ENCODE data around the gene ACOT9.
A peak's percentile ranks its signal among the peaks of the same experiment; 100 is the strongest.
"Not testable (repeated sequence)": the region's sequence is repeated elsewhere in the genome, so short reads cannot be mapped to it uniquely, and the experiment has no call there.

ACOT9 gene

DNA sequence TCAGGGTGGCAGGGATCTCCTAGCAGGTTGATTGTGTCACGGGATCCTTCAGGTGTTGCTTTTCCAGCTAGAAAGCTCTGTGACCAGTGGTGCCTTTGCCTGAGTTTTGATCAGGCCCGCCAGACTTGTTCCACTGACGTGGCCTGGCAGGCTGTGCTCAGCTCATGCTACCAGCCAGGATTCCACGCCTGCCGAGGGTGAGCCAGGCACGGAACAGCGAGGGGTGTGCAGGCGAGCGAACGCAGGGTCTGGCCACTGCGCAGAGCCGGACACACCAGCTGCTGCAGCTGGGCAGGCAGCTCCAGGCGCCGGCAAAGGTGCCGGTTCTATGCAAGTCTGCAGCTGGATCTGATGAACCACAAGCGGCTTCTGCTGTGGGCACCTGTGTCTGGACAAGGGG is 22.8 kb upstream of the ACOT9 start:
- DNase-seq (ENCODE audit: low spot score): no peak

DNA sequence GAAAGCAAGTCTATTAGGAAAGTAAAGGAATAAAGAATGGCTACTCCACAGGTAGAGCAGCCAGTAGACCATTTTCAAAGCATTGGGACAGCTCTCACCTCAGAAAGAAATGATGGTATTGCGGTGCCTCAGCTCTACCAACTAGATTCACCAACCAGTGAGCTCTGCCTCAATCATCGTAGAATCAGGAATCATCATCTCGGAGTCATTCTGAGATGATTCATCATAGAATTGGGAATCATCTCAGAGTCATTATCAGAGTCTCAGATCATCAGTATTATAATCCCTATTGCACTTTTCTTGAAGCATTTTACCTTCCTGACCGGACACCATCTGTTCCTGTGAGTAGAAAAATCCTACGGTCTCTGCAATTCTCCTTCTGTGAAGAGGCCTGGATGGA is 22.4 kb upstream of the ACOT9 start:
- DNase-seq (ENCODE audit: low spot score): no peak

DNA sequence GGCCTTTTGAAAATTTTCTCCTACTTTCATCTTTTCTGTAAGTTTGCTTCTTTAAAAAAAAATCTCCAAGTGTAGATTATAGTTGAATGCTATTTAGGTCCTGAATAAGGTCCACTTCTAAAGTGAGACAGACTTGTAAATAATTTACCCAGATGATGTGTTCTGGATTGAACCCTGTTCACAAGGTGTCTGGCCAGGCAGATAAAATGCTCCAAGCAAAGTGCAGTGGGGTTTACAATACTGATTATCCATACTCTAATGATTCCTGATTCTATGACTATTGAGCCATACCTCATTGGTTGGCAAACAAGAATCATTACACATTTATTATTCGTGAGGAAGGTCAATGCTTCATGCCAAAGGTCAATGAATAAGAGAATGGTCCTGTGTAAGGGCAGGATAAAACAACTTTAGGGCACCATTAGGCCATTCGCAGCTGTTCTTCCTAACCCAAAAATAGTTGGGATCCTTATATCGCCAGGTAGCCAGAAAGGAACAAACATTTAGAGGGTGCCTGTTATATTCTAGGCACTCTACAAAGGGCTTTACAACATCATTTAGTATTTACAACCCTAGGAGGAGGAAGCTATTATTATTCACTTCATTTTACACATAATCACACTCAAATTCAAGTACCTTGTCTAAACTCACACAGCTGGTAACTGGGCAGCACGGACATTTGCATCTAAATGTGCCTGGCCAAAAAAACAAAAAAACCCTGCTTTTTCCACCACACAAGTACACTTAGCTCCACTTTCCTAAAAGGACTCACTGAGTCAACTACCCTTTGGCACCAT is 21.3 kb upstream of the ACOT9 start:
- DNase-seq (ENCODE audit: low spot score): no peak

DNA sequence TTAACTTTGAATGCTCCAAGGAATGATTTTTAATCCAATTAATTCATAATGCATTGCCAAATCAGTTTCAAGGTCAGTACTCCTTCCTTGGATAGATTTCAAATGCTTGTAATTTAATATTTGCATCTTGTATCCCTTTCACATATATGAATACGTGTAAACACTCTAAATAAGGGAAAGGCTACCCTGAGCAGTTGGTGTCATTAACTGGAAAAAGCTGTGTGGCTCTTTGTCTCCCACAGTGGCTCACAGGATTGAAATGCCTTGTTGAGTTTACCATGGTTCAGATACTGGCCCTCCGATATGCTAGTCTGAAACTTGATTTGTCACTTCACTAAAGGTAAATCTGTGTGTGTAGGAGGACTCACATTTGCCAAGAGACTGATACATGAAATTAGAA is 16.7 kb upstream of the ACOT9 start:
- DNase-seq (ENCODE audit: low spot score): no peak

DNA sequence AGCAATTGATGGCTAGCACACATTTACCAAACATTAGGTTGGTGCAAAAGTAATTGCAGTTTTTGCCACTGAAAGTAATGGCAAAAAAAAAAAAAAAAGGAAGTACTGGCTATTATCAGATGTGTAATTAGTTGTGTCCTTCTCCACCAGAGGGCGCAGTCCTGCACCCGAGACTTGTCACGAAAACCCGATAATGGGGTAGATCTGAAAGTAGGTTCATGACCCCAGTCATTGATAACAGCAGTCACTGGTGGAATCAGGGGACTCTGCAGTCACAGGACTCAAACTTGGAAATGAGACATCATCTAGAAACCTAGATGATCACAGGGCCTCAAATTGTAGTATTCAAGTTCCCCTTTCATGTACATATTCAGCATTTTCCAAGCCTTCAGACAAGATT is 13.1 kb upstream of the ACOT9 start:
- DNase-seq (ENCODE audit: low spot score): peak; percentile 80

DNA sequence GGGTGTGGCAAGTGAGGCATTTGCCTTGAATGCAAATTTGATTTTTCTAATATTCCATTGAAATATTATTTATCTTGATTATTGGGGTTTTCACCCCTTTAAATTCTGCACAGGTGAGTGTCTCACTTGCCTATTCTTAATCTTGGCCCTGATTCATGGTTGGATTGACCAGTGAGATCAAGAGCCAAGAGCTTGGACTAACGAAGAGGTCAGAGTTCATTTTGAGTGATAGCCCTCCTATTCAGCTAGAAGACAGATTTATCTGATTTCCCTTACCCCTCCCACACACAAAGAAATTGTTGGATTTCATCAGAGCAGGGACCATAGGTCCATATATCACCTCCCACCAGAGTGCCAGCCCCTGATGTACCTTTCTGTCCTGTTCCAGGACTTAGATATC is 11.6 kb upstream of the ACOT9 start:
- no peak for DNase-seq (ENCODE audit: low spot score)

DNA sequence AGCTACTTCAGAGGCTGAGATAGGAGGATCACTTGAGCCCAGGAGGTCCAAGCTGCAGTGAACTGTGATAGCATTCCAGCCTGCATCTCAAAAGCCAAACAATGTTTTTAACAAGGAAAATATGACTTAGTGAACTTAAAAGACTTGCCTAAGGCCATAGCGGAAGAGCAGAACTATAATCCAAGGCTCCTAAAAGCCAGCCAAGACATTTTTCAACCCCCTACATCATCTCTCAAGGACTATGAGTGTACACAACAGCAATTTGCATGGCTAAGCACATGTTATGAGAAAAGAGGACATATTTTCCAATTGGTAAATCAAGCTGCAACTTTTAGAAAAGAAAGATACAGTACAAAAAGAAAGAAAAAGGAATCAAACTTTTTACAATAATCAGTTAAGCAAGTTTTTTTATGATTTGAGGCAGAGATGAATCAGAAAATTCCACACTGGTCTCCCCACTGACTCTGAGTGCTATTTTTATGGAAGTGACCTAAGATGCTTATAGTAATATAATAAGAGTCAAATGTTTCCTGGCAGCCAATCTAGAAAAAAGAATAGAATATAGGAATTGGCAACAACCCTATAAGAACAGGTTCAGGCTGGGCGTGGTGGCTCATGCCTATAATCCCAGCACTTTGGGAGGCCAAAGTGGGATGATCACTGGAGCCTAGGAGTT is 9.8 kb upstream of the ACOT9 start:
- DNase-seq (ENCODE audit: low spot score): no peak

DNA sequence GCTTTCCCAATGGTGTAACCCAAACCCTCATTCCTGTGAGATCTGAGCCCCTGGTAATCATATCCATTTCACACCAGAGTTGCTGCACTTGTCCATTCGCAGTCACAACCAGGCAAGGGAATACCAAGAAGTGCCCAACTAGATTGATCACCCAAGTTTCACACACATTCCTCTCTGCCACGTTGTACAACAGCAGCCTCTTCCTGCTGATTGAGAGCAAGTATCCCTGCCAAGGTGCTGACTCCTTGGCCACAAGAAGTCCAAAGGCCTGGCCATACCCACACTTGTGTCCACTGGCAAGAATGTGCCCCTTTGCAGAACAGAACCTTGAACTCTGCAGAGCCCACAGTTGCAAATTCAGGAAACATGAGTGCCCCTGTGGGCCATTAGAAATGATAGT is 6.5 kb upstream of the ACOT9 start:
- DNase-seq (ENCODE audit: low spot score): no peak

DNA sequence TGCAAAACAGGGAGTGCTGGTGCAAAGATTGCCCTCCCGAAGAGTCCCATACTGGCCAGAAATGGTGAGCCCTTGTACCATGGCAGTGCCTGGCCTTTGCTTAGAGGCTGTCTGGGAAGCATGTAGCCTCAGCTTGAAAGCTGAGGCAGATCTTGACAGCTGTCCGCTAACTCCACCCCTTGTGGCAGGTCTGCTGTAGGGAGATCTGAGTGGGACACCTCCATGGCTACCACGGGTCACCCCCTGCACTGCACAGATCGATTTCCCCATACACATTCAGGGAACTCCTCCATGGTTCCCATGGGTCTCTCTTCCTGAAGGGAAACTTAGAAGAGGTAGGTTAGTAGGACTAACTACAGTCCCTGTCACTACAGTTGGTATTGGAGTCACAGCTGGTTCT is 6.1 kb upstream of the ACOT9 start:
- DNase-seq (ENCODE audit: low spot score): no peak

DNA sequence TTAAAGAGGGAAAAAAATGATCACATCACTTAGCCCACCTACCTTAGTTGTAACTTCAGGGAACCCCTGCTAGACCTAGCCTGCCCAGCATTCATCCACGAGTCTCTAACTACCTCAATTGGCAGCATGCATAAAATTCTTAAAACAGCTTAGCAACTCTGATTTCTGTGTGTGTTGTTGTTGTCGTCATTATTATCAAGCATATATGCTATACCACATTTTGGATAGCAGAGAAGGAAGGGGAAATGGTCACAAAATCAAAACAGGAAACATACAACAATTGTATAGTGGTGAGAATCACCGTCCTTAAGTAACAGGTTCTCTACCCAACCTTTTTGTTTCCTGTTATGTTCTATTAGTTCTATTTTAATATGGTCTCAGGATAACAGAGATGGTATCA is 2.7 kb upstream of the ACOT9 start:
- DNase-seq (ENCODE audit: low spot score): no peak

DNA sequence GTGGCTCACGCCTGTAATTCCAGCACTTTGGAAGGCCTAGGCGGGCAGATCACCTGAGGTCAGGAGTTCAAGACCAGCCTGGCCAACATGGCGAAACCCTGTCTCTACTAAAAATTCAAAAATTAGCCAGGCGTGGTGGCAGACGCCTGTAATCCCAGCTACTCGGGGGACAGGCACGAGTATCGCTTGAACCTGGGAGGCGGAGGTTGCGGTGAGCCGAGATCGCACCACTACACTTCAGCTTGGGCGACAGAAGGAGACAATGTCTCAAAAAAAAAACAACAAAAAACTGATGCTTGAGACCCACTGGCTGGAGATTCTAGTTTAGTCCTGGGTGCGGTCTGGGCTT is 521 bp upstream of the ACOT9 start:
- DNase-seq (ENCODE audit: low spot score): not testable (repeated sequence)

DNA sequence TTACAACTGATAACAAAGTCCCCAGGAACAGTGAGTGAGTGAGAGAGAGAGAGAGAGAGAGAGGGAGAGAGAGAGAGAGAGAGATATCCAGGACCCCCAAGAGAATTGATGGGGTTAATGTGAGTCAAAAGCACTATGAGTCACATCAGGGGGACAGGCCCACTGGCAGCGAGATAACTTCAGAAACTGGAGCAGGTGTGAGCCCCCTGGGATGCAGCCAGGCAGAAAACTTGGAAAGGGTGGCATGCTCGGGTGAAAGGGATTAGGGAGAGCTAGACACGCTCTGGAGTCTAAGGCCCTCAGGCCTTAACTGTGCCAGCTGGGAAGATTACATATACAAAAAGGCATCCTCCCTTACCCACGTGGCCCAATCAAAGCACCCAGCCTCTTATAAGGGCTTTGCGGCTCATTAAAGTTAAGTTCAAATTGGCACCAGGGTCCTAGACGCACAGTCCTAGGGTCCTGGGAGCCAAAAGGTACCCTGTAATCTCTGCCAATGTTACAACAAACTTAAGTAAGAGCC is 841 bp downstream of the ACOT9 start:
- DNase-seq (ENCODE audit: low spot score): peak; percentile 58

DNA sequence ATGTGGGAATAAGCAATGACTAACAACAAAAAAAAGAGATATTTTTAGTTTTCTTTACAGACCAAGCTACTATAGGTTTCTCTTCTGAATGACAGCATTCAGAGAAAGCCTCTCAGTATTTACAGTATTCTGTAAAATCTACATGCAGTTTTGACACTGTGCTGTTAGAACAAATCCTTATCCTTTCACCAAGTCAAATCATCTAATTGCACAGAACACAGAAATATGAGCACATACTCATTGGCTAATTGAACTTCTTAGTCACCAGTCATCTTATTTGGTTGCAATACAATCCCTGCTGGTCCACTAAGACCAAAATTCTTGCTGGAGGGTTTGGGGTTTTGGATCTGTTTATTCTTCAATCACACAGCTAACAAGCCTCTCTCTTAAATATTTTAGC is 5.7 kb downstream of the ACOT9 start:
- DNase-seq (ENCODE audit: low spot score): no peak

DNA sequence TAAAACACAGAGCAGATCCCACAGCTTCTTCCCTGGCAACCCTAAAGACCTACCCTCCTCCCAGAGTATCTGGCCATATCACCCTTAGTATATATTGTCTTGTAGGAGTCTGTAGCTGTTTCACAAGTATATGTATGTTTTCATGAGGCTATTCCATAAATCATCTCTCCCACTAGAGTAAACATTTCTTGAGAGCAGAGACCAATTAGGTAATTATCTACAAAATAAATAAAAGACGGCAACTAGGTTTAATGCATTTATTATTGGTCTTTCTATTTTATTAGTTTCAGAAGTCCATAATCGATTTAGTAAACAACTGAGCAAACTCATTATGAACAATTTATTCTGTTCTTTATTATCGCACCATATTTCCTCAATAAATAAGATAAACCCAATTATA is 7.0 kb downstream of the ACOT9 start:
- no peak for DNase-seq (ENCODE audit: low spot score)

DNA sequence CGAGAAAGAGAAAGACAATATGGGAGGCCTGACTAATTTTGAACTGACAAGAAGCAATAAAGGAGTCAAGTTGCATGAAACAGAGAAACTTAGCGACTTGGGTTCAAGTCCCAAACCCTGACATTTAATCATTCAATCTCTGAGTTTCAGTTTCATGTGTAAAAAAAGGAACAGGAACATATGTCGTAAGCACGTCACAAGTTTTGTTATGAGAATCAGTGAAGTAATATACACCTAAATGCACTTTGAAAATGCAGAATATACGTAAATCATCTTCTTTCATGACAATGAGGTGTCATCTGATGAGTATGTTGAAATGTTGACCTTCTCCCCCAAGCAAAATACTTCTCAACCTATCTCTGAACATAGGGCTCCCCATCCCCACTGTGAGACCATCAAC is 10.4 kb downstream of the ACOT9 start:
- peak; percentile 14 for DNase-seq (ENCODE audit: low spot score)

DNA sequence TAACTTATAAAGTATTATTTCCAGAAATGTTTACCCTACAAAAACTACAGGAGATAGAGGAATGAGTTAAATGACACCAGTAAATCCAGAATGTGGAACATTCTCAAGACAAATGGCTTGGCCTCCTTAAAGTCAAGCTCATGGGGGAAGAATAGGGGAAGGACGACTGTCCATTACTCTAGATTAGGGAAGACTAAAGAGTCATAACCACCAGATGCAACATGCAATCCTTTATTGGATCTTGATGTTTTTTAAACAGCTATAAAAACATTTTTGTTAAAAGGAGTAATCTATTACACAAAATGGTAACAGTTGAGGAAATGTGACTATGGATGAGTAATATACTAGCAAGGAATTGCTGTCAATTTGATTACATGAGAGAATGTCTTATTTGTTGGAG is 11.1 kb downstream of the ACOT9 start:
- no peak for DNase-seq (ENCODE audit: low spot score)

DNA sequence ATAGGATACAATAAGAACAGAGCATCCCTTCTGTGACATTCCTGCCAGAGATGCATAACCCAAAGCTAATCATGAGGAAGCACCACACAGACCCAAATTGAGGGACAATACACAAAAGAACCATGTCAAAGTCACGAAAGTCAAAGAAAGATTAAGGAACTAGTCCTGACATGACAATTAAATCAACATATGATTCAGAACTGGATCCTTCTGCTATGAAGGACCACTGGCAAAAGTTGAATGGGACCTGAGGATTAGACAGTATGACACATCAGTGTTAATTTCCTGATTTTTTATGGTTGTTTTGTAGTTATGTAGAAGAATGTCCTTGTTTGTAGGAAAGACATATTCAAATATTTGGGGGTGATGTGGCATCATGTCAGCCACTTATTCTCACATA is 13.9 kb downstream of the ACOT9 start:
- DNase-seq (ENCODE audit: low spot score): no peak

DNA sequence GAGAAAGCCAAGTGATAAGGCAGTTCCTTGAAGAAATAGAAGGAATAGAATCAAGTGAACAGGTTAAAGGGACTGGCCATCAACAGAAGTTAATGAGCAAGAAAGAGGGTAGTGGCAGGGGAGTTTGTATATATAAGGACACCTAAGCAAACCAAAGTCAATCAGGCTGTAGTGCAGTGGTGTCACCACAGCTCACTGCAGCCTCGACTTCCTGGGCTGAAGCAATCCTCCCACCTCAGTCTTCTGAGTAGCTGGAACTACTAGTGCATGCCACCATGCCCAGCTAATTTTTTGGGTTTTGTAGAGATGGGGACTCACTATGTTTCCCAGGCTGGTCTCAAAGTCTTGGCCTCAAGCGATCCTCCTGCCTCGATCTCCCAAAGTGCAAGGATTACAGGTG is 15.9 kb downstream of the ACOT9 start:
- no peak for DNase-seq (ENCODE audit: low spot score)

DNA sequence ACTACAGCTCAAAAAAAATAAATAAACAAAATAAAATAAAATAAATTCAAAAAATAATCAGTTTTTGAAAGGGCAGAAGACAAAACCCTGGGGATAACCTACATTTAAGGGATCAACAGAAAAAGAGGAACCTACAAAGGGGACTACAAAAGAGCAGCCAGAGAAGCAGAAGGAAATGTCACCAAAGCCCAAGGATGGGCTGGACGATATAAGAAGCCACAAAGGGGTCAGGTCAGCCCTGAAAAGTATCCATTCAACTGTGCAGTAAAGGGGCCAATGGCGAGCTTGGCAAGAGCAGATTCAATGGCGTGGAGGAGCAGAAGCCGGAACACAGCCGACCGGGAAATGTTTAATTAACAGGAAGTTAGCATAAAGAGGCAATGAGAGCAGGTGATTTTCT is 16.9 kb downstream of the ACOT9 start:
- no peak for DNase-seq (ENCODE audit: low spot score)

DNA sequence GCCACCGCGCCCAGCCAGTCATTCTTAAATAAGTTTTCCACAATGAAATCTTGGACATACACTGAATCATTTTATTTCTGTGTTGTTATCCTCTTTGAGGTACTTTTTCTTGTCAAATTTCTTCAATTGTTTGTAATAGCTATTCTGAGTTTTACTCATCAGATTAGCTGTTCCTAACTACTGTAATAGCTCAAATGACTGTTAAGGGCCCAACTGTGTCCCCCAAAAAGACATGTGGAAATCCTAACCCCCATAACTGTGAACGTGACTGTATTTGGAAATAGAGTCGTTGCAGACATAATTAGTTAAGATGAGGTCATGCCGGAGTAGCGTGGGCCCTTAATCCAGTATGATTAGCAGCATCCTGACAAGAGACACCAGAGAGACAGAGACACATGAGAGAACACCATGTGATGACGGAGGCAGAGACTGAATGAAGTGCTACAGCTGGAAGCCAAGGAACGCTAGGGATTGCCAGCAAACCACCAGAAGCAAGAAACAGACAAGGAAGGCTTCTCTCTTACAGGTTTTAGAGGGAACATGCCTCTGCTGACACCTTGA is 22.9 kb downstream of the ACOT9 start:
- DNase-seq (ENCODE audit: low spot score): no peak

DNA sequence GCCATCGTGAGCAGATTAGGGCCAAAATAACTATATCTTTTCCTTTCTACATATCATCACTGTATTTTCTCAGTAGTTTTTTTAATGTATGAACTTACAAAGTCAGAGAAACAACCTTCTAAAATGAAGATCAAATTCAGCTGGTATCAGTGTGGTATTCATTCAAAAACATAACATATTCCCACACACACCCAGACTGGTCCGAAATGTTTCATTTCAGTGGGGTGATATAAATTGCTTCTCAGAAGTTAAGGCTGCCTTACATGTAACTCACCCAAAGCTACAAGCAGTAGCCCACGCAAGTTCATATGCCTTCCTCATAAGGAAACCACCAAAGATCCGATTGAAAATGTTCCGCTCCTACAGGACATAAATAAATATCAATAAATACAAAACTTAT is 37.8 kb downstream of the ACOT9 start:
- DNase-seq (ENCODE audit: low spot score): no peak

DNA sequence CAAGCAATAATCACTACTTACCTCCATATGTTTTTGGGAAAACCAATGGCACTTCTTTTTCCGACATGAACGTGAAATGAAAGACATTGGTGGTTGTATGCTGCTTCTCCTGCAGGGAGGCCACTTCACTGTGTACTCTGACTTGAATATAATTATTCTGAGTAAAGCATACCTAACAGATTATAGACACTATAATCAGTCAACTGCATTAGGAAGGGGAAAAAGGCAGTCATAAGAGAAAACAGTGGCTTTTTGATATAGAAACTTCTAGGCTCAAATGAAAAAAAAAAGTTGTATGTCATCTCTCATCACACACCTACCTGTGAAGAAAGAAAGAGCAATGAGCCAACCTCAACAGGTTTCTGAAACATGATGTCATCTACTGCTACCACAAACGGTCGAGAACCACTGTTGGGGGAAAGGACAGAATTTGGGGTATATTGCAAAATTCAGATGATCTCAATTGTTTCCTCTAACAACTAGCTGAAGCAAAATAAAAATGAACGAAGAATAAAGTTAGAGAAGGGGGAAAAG is 38.3 kb downstream of the ACOT9 start:
- DNase-seq (ENCODE audit: low spot score): no peak

DNA sequence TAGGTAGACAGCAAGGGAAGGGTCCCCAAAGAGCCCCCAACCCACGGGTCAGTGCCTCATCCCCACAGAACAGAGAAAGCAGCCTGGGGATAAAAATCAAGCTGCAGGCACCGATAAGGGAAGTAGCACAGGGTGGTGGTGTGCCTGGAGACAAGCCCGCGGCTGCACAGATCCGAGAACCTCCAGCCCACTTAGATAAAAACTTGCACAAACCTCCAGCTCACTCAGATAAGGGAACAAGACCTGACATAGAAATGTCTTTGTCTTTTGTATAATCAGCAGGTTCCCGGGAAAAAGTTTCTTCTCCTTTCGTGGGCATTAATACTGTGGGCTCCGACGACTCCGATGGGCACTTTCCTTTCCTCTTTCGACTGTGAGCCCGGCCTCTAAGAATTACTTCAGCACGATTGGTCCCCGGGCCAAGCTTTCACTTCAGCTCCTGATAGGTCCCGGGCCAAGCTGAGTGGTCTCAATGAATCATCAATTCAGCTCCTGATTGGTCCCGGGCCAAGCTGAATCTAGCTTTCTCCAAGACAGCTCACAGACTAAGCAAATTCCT is 43.4 kb downstream of the ACOT9 start:
- DNase-seq (ENCODE audit: low spot score): no peak
